KMS-11 (cell line): ENCODE results near the gene CSAD.
A peak's percentile ranks its signal among the peaks of the same experiment; 100 is the strongest.

Source experiments
- H2AFZ ChIP-seq: fragments of 200-600 bp; sonication (generic); 2 replicates; pipeline ENCODE4 v1.6.1; 2016; ENCODE audit warnings: antibody characterized with exemption, mixed run types, low read depth
- H3K27ac ChIP-seq: fragments of 200-600 bp; sonication (generic); 2 replicates; pipeline ENCODE4 v1.6.1; 2016; ENCODE audit warnings: mild to moderate bottlenecking, mixed run types
- H3K27me3 ChIP-seq: fragments of 200-600 bp; sonication (generic); 2 replicates; pipeline ENCODE4 v1.6.1; 2017; ENCODE audit warnings: mild to moderate bottlenecking, low read depth, mixed run types, moderate library complexity; ENCODE audit not compliant: insufficient read depth
- H3K36me3 ChIP-seq: fragments of 200-600 bp; sonication (generic); 2 replicates; pipeline ENCODE4 v1.6.1; 2017; ENCODE audit warnings: mild to moderate bottlenecking, mixed run types; ENCODE audit not compliant: insufficient read depth
- H3K4me1 ChIP-seq: fragments of 200-600 bp; sonication (generic); 2 replicates; pipeline ENCODE4 v1.6.1; 2016; ENCODE audit warnings: mild to moderate bottlenecking, low read depth, mixed run types; ENCODE audit not compliant: poor library complexity, severe bottlenecking
- H3K4me2 ChIP-seq: fragments of 200-600 bp; sonication (generic); 2 replicates; pipeline ENCODE4 v1.7.0; 2016; ENCODE audit warnings: mild to moderate bottlenecking, mixed run types
- H3K4me3 ChIP-seq: fragments of 200-600 bp; sonication (generic); IDR thresholded peaks from 2 replicates; pipeline ENCODE4 v1.6.1; 2017; ENCODE audit warnings: low read depth, low read length, mixed read lengths; ENCODE audit not compliant: insufficient read depth
- H3K79me2 ChIP-seq: fragments of 200-600 bp; sonication (generic); 2 replicates; pipeline ENCODE4 v1.6.1; 2016; ENCODE audit warnings: low read depth, mixed run types; ENCODE audit not compliant: insufficient read depth
- H3K9ac ChIP-seq: fragments of 200-600 bp; sonication (generic); 2 replicates; pipeline ENCODE4 v1.6.1; 2016; ENCODE audit warnings: mild to moderate bottlenecking, mixed run types
- H4K20me1 ChIP-seq: fragments of 200-600 bp; sonication (generic); 2 replicates; pipeline ENCODE4 v1.6.1; 2016; ENCODE audit warnings: mild to moderate bottlenecking, mixed run types; ENCODE audit not compliant: insufficient read depth
- TF ChIP-seq, protein P1 (sequence below): fragments of 200-600 bp; sonication (generic); conservative IDR thresholded peaks from 2 replicates; pipeline ENCODE4 v1.6.1; 2017; ENCODE audit warnings: low read depth, mild to moderate bottlenecking, antibody characterized with exemption, low read length, moderate library complexity, mixed read lengths

CSAD gene

DNA sequence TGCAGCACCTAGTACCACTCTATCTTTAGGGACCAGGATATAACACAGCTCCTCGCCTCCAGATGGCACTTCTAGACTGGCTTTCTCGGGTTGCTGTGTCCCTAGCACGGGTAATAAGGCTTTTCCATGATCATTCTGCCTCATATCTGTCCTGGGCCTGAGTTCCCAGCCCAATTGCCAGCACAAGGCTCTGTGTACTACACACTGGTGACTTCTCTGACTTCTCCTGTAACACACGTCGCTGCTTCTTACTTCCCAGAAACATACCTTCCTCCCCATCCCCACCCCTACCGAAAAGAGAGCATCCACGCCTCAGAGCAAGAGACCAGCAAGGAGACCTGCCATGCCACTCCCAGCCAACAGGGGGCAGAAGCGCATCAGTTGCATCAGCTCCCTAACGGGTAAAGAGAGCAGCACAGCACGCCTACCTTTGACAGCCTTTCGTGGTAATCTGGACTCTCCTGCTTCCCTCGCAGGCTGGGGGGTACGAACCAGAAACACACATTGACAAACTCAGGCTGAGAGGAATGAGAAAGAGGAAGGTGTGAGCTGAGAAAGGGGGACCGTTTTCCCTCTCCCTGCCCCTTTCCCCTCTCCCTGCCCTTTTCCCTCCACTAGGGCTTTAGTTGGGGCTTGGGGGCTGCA, 21.4 kb downstream of the CSAD start:
- peak overlapping the region; percentile 23; the same call in 1 of the 2 replicates for H3K27ac ChIP-seq

DNA sequence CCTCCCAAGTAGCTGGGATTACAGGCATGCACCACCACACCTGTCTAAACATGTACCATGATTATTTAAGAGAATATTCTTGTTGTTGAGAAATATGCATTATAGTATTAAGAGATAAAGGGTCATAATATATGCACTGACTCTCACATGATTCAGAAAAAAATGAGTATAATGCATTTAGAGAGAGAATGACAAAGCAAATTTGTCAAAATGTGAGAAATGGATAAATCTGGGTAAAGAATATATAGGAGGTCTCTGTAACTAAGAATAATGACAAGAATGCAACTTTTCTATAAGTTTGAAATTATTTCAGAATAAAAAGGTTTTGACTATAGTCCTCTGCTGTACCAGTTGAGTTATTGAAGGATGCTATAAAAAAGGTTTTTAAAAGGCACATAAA, 28.3 kb downstream of the CSAD start:
- Histone ChIP-seq H3K4me3 (no peak overlapping the region), H3K36me3 (no peaks in the 10 kb centered on the region), H3K79me2 (no peaks in the 10 kb centered on the region), H3K27me3 (no peaks in the 10 kb centered on the region), H2AFZ (no peak overlapping the region), H3K27ac (no peak overlapping the region), H3K4me1 (peaks cover 6% of the 10 kb centered on the region), H3K4me2 (no peak overlapping the region), H3K9ac (no peak overlapping the region), H4K20me1 (no peaks in the 10 kb centered on the region)
- TF ChIP-seq, protein P1, sequence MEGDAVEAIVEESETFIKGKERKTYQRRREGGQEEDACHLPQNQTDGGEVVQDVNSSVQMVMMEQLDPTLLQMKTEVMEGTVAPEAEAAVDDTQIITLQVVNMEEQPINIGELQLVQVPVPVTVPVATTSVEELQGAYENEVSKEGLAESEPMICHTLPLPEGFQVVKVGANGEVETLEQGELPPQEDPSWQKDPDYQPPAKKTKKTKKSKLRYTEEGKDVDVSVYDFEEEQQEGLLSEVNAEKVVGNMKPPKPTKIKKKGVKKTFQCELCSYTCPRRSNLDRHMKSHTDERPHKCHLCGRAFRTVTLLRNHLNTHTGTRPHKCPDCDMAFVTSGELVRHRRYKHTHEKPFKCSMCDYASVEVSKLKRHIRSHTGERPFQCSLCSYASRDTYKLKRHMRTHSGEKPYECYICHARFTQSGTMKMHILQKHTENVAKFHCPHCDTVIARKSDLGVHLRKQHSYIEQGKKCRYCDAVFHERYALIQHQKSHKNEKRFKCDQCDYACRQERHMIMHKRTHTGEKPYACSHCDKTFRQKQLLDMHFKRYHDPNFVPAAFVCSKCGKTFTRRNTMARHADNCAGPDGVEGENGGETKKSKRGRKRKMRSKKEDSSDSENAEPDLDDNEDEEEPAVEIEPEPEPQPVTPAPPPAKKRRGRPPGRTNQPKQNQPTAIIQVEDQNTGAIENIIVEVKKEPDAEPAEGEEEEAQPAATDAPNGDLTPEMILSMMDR = no peak

More for the DNA sequence above, 21.4 kb downstream of the CSAD start:
- Histone ChIP-seq H3K4me1 (peaks cover 27% of the 10 kb centered on the region), H3K79me2 (no peaks in the 10 kb centered on the region), H3K4me3 (no peak overlapping the region), H3K4me2 (peak overlapping the region; percentile 47), H3K36me3 (no peaks in the 10 kb centered on the region), H3K27me3 (no peaks in the 10 kb centered on the region), H3K9ac (peak overlapping the region; percentile 3; the same call in 1 of the 2 replicates), H4K20me1 (no peaks in the 10 kb centered on the region), H2AFZ (peak overlapping the region; percentile 66)
- TF ChIP-seq, protein P1 = peak; percentile 100

DNA sequence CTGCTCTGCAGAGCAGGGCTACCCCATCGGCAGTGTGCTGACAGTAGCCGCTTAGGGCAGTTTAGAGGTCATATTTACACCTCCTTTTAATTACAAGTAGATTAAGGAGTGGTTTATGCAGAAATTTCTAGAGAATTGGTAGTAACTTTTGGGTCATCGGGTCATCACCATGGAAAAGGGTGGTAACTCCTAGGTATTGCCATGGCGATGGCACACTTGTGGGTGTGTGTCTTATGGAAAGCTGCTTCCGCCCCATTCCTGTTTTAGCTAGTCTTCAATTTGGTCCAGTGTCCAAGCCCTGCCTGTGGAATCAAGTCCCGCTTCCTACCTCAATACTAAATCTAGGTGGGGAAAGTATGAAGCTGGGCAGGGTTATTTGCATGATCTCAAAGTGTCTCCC, 29.7 kb downstream of the CSAD start:
- no peaks in the 10 kb centered on the region for H3K27me3 ChIP-seq
- TF ChIP-seq, protein P1 = no peak
- no peak overlapping the region for H2AFZ ChIP-seq
- no peak overlapping the region for H3K9ac ChIP-seq
- H3K27ac ChIP-seq = no peak overlapping the region
- H4K20me1 ChIP-seq = no peaks in the 10 kb centered on the region
- no peak overlapping the region for H3K4me2 ChIP-seq
- H3K36me3 ChIP-seq = no peaks in the 10 kb centered on the region
- H3K4me1 ChIP-seq = peaks cover under 1% of the 10 kb centered on the region
- H3K79me2 ChIP-seq = no peaks in the 10 kb centered on the region
- H3K4me3 ChIP-seq = no peak overlapping the region

DNA sequence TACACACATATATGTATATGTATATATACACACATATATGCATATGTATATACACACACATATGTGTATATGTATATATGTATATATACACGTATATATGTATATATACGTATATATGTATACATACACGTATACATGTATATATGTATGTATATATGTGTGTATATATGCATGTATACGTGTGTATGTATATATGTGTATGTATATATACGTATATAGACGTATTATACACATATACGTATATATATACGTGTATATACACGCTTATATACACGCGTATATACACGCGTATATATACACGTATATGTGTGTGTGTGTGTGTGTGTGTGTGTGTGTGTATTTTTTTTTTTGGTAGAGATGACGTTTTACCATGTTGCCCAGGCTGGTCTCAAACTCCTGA, 33.1 kb downstream of the CSAD start:
- H3K4me2 ChIP-seq = no peak overlapping the region
- no peak overlapping the region for H2AFZ ChIP-seq
- no peak overlapping the region for H3K9ac ChIP-seq
- no peaks in the 10 kb centered on the region for H3K79me2 ChIP-seq
- no peak overlapping the region for H3K27ac ChIP-seq
- no peaks in the 10 kb centered on the region for H3K27me3 ChIP-seq
- no peaks in the 10 kb centered on the region for H3K4me1 ChIP-seq
- no peaks in the 10 kb centered on the region for H4K20me1 ChIP-seq
- no peak overlapping the region for H3K4me3 ChIP-seq
- TF ChIP-seq, protein P1 = no peak
- no peaks in the 10 kb centered on the region for H3K36me3 ChIP-seq
